ENCODE results near the gene UGT1A9.

The UGT1A9 gene

DNA sequence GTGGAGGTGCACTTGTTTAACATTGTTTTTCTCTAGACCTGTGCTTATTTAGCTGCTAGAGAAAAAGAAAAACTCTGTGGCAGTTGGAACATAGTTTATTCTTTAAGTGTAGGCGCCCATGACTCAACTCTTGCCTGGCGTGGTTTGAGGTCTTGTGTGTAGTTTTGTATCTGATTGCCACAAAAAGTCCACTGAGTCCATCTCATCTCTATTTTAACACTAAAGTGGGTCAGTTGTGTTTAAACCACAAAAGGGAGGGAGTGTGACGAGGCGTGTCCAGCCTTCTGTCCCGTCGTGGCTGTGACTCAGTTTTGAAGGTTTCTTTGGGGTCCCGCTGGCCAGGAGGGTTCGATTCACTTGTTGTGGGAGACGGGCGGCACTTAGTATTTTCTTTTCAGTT lies 15.3 kb upstream of the UGT1A9 start:
- Histone ChIP-seq H3K9me3 (ENCODE audit: control insufficient read depth, low read depth, low read length) (no peaks in the 10 kb centered on the region), H3K4me3 (ENCODE audit: low read length) (no peak overlapping the region), H3K27ac (ENCODE audit: low read length) (no peak overlapping the region), H3K36me3 (ENCODE audit: control insufficient read depth, low read depth, low read length) (no peaks in the 10 kb centered on the region), H3K27me3 (ENCODE audit: control insufficient read depth, insufficient read depth, low read length) (no peaks in the 10 kb centered on the region), H3K9ac (ENCODE audit: low read length) (no peak overlapping the region), H3K4me1 (ENCODE audit: control insufficient read depth, low read depth, low read length) (no peaks in the 10 kb centered on the region)

DNA sequence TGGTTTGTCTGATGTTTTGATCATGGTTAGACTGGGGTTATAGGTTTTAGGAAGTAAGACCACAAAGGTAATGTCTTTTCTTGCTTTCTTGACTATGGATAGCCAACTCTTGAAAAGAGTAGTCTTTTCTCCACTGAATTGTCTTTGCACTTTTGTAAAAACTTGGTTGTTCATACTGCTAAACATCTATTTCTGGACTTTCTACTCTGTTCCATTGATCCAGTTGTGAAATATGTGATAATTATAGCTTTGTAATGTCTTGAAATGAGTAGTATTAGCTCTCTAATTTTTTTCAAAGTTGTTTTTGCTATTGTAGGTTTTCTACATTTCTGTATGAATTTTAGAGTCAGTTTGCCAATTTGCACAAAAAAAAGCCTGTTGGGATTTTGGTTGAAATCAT lies 13.1 kb upstream of the UGT1A9 start:
- Histone ChIP-seq H3K4me3 (ENCODE audit: low read length) (no peak overlapping the region), H3K4me1 (ENCODE audit: control insufficient read depth, low read depth, low read length) (no peaks in the 10 kb centered on the region), H3K36me3 (ENCODE audit: control insufficient read depth, low read depth, low read length) (no peaks in the 10 kb centered on the region), H3K9ac (ENCODE audit: low read length) (no peak overlapping the region), H3K27me3 (ENCODE audit: control insufficient read depth, insufficient read depth, low read length) (no peaks in the 10 kb centered on the region), H3K9me3 (ENCODE audit: control insufficient read depth, low read depth, low read length) (no peaks in the 10 kb centered on the region), H3K27ac (ENCODE audit: low read length) (no peak overlapping the region)

DNA sequence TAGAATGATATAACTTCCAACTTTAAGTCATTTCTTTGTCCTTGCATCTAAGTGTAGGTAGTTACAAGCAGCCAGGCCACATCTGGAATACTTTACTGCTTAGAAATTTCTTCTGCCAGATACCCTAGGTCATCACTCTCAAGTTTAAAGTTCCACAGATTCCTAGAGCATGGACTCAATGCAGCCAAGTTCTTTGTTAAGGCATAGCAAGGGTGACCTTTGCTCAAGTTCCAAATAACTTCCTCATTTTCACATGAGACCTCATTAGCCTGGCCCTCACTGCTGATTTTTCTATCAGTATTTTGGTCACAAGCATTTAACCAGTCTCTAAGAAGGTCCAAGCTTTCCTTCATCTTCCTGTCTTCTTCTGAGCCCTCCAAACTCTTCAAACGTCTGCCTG lies 7.8 kb upstream of the UGT1A9 start:
- no peaks in the 10 kb centered on the region for H3K36me3 ChIP-seq (ENCODE audit: control insufficient read depth, low read depth, low read length)
- H3K9ac ChIP-seq (ENCODE audit: low read length) = no peak overlapping the region
- no peak overlapping the region for H3K27ac ChIP-seq (ENCODE audit: low read length)
- no peak overlapping the region for H3K4me3 ChIP-seq (ENCODE audit: low read length)
- no peaks in the 10 kb centered on the region for H3K9me3 ChIP-seq (ENCODE audit: control insufficient read depth, low read depth, low read length)
- H3K4me1 ChIP-seq (ENCODE audit: control insufficient read depth, low read depth, low read length) = no peaks in the 10 kb centered on the region
- H3K27me3 ChIP-seq (ENCODE audit: control insufficient read depth, insufficient read depth, low read length) = no peaks in the 10 kb centered on the region

DNA sequence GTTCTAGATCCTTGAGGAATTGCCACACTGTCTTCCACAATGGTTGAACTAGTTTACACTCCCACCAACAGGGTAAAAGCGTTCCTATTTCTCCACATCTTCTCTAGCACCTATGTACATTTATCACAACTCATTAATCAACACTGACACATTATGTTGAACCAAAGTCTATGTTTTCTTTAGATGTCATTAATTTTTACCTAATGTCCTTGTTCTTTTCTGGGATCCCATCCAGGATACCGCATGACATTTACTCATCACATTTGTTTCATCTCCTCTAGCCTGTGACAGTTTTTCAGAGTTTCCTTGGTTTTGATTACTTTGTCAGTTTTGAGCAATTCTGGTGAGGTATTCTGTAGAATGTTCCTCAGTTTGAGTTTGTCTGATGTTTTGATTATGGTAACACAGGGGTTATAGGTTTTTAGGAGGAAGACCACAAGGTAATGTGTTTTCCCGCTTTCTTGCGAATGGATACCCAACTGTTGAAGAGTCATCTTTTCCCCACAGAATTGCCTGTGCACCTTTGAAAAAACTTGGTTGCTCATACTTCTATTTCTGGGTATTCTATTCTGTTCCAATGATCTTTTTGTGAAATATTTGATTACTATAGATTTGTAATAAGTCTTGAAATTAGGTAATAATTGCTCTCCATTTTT lies 3.0 kb upstream of the UGT1A9 start:
- Histone ChIP-seq H3K36me3 (ENCODE audit: control insufficient read depth, low read depth, low read length) (no peaks in the 10 kb centered on the region), H3K4me1 (ENCODE audit: control insufficient read depth, low read depth, low read length) (no peaks in the 10 kb centered on the region), H3K4me3 (ENCODE audit: low read length) (no peak overlapping the region), H3K27me3 (ENCODE audit: control insufficient read depth, insufficient read depth, low read length) (no peaks in the 10 kb centered on the region), H3K27ac (ENCODE audit: low read length) (no peak overlapping the region), H3K9ac (ENCODE audit: low read length) (no peak overlapping the region), H3K9me3 (ENCODE audit: control insufficient read depth, low read depth, low read length) (no peaks in the 10 kb centered on the region)

DNA sequence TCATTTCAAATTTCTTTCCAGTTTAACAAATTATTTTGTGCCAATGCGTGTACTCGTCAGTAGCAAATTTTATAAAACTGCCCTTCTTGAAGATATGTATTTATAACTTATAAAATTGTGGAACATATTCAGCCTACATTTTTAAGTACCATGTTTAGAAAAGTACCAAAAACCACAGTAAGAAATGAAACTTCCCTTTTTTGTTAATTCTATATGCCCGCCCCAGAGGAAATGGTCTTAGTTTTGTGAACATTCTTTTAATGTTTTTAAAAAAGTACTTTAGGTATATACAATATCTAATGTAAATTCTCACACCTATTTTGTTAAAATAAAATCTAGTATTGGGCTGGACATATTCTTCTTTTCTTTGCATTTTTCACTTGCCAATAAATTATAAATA lies 1.2 kb downstream of the UGT1A9 start:
- no peaks in the 10 kb centered on the region for H3K9me3 ChIP-seq (ENCODE audit: control insufficient read depth, low read depth, low read length)
- H3K27me3 ChIP-seq (ENCODE audit: control insufficient read depth, insufficient read depth, low read length) = no peaks in the 10 kb centered on the region
- H3K27ac ChIP-seq (ENCODE audit: low read length) = no peak overlapping the region
- no peak overlapping the region for H3K4me3 ChIP-seq (ENCODE audit: low read length)
- no peaks in the 10 kb centered on the region for H3K36me3 ChIP-seq (ENCODE audit: control insufficient read depth, low read depth, low read length)
- peaks cover 4% of the 10 kb centered on the region for H3K4me1 ChIP-seq (ENCODE audit: control insufficient read depth, low read depth, low read length)
- no peak overlapping the region for H3K9ac ChIP-seq (ENCODE audit: low read length)

DNA sequence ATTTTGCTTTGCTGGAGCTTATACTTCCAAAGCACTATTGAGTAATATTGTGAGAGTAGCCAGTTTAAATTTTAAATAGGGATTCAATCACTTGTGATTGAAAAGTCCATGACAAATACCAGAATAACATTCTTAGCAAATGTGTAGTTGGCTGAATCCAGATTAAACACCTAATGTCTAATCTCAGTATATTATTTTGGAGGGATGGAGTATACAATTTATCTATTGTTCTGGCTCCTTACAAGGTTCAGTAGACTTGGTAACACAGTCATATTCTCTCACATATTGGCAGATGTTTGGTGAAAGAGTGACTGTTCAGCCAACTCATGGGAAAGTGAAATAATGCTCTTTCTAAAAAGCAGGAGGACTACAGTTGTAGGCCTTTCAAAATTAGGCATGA lies 2.2 kb downstream of the UGT1A9 start:
- no peaks in the 10 kb centered on the region for H3K9me3 ChIP-seq (ENCODE audit: control insufficient read depth, low read depth, low read length)
- H3K27ac ChIP-seq (ENCODE audit: low read length) = no peak overlapping the region
- H3K9ac ChIP-seq (ENCODE audit: low read length) = no peak overlapping the region

DNA sequence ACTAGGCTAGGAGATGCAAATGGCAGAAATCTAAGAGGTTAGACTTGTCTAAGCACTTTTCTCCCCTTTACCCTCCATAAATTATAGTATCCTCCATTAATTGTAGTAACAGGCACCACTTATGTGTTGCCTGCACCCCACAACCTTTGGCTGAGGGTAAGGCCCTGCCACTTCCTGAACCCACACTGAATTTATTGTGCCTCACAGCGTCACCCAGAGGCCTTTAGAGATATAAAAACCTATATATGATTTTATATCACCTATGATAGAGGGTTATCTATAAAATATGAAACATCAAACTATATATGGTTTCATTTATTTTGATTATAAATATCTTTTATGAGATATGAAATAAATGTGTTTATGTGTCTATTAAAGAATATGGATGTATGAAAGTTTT lies 2.6 kb downstream of the UGT1A9 start:
- Histone ChIP-seq H3K9me3 (ENCODE audit: control insufficient read depth, low read depth, low read length) (no peaks in the 10 kb centered on the region), H3K36me3 (ENCODE audit: control insufficient read depth, low read depth, low read length) (no peaks in the 10 kb centered on the region), H3K27me3 (ENCODE audit: control insufficient read depth, insufficient read depth, low read length) (no peaks in the 10 kb centered on the region), H3K4me3 (ENCODE audit: low read length) (no peak overlapping the region), H3K4me1 (ENCODE audit: control insufficient read depth, low read depth, low read length) (peaks cover 4% of the 10 kb centered on the region), H3K27ac (ENCODE audit: low read length) (no peak overlapping the region), H3K9ac (ENCODE audit: low read length) (no peak overlapping the region)

More for the DNA sequence above, 2.2 kb downstream of the UGT1A9 start:
- Histone ChIP-seq H3K4me3 (ENCODE audit: low read length) (no peak overlapping the region), H3K27me3 (ENCODE audit: control insufficient read depth, insufficient read depth, low read length) (no peaks in the 10 kb centered on the region), H3K4me1 (ENCODE audit: control insufficient read depth, low read depth, low read length) (peaks cover 4% of the 10 kb centered on the region), H3K36me3 (ENCODE audit: control insufficient read depth, low read depth, low read length) (no peaks in the 10 kb centered on the region)

DNA sequence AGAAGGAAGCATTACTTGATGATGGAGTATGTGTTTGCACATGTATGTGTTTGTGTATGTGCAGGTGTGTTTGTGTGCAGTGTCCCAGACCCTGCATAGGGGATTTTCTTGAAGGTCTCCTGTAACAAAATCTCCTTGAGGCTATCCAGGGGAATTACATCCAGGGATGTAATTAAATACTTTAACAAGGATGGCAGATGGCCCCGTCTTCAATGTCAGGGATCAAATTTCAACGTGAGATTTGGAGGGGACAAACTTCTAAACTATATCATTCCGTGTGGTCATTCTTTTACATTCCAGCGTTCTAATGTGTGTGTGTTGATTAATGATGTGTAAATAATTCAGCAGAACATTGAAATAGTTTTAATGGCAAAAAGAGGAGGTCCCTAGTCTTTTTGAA lies 3.3 kb downstream of the UGT1A9 start:
- no peak overlapping the region for H3K9ac ChIP-seq (ENCODE audit: low read length)

DNA sequence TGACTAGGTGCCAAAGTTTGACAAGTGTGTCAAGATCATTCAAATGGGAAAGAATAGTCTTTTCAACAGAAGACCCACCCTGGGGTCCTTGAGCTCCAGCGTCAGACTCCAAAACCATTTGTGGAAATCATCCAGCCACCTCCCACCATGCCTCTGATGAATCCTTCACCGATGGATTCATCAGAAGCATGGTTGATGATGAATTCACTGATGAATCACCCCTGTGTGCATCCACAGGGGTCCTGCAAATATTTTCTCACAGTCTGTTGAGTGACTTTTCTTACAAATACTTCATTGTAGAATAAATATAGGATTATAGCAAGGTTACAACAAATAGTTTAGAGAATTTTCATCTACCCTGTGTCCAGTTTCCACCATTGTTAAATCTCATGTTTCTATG lies 4.3 kb downstream of the UGT1A9 start:
- Histone ChIP-seq H3K4me3 (ENCODE audit: low read length) (no peak overlapping the region), H3K27ac (ENCODE audit: low read length) (no peak overlapping the region), H3K27me3 (ENCODE audit: control insufficient read depth, insufficient read depth, low read length) (no peaks in the 10 kb centered on the region), H3K4me1 (ENCODE audit: control insufficient read depth, low read depth, low read length) (peaks cover 4% of the 10 kb centered on the region), H3K36me3 (ENCODE audit: control insufficient read depth, low read depth, low read length) (no peaks in the 10 kb centered on the region), H3K9ac (ENCODE audit: low read length) (no peak overlapping the region), H3K9me3 (ENCODE audit: control insufficient read depth, low read depth, low read length) (no peaks in the 10 kb centered on the region)

More for the DNA sequence above, 3.3 kb downstream of the UGT1A9 start:
- Histone ChIP-seq H3K27ac (ENCODE audit: low read length) (no peak overlapping the region), H3K4me3 (ENCODE audit: low read length) (no peak overlapping the region), H3K36me3 (ENCODE audit: control insufficient read depth, low read depth, low read length) (no peaks in the 10 kb centered on the region), H3K4me1 (ENCODE audit: control insufficient read depth, low read depth, low read length) (peaks cover 4% of the 10 kb centered on the region), H3K9me3 (ENCODE audit: control insufficient read depth, low read depth, low read length) (no peaks in the 10 kb centered on the region), H3K27me3 (ENCODE audit: control insufficient read depth, insufficient read depth, low read length) (no peaks in the 10 kb centered on the region)

DNA sequence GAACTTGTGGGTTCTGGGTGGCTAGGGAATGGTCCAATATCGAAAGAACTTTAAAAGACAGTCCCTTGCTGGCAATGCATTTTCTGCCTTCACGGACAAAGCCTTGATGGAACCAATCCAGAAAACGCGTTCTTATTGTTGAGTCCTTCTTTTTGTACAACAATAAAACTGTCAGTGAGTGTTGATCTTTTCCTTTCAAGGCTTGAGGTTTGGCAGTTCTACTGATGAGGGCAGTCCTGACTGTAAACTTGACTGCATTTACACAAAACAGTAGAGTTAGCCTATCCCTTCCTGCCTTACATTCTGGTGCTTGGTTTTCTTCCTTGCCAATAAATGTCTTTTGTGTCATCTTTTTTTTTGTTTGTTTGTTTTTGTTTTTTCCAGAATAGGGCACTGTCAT lies 7.5 kb downstream of the UGT1A9 start:
- Histone ChIP-seq H3K4me3 (ENCODE audit: low read length) (no peak overlapping the region), H3K27me3 (ENCODE audit: control insufficient read depth, insufficient read depth, low read length) (no peaks in the 10 kb centered on the region), H3K27ac (ENCODE audit: low read length) (no peak overlapping the region), H3K9ac (ENCODE audit: low read length) (no peak overlapping the region), H3K4me1 (ENCODE audit: control insufficient read depth, low read depth, low read length) (peaks cover 4% of the 10 kb centered on the region), H3K9me3 (ENCODE audit: control insufficient read depth, low read depth, low read length) (no peaks in the 10 kb centered on the region), H3K36me3 (ENCODE audit: control insufficient read depth, low read depth, low read length) (no peaks in the 10 kb centered on the region)

DNA sequence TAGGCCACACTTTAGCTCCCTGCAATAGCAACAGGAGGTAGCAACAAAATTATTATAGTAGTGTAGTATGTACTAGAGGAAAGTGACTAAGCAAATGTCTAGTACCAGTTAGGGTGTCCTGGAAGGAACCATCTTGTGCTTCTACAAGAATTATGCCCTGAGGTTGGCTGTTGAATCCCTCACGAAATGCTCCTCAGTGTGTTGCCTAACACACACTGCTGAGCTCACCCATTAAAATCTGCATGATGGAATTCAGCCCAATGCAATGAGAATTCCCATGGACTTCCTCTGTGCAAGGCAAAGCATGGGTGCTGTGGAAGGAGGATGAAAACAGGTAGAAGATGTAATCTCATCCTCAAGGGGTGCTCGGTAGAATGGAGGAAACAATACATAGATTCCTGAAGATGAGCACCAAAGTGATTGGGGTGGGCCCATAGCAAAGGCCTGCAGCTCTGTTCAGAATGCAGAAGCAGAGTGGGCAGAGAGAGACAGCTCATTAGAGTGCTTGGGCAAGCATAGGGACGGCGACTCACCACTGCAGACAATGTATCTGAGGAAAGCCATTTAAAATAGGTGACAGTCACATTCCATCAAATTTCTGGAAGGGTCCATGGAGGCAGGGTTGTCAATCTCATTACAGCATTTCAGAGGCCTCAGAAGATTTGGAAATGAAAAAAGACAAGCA lies 8.8 kb downstream of the UGT1A9 start:
- H3K4me3 ChIP-seq (ENCODE audit: low read length) = no peak overlapping the region
- no peaks in the 10 kb centered on the region for H3K36me3 ChIP-seq (ENCODE audit: control insufficient read depth, low read depth, low read length)
- no peaks in the 10 kb centered on the region for H3K4me1 ChIP-seq (ENCODE audit: control insufficient read depth, low read depth, low read length)
- no peaks in the 10 kb centered on the region for H3K27me3 ChIP-seq (ENCODE audit: control insufficient read depth, insufficient read depth, low read length)
- H3K27ac ChIP-seq (ENCODE audit: low read length) = no peak overlapping the region
- H3K9me3 ChIP-seq (ENCODE audit: control insufficient read depth, low read depth, low read length) = no peaks in the 10 kb centered on the region
- H3K9ac ChIP-seq (ENCODE audit: low read length) = no peak overlapping the region

DNA sequence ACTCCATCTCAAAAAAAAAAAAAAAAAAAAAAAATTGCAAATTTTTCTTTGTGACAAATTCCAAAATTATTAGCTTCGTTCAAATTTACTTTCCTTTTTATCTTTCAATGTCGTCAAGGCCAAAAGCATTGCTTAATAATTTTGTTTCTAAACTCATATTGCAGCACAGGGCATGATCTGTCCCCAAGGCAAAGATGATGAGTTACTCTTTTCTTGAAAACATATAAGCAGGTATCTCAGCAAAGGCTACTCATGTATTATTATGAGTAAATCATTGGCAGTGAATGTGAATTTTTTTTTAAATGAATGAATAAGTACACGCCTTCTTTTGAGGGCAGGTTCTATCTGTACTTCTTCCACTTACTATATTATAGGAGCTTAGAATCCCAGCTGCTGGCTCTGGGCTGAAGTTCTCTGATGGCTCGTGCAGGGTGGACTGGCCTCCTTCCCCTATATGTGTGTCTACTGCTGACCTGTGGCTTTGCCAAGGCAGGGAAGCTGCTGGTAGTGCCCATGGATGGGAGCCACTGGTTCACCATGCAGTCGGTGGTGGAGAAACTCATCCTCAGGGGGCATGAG lies 9.9 kb downstream of the UGT1A9 start, which contains the start of gene UGT1A7:
TSS of gene UGT1A7 (plus strand) at position 381 of the 579 bp plus-strand sequence. CDS start at position 418, 37 bp downstream.
- H3K4me1 ChIP-seq (ENCODE audit: control insufficient read depth, low read depth, low read length) = no peaks in the 10 kb centered on the region
- H3K27ac ChIP-seq (ENCODE audit: low read length) = no peak within 1 kb of the TSS
- H3K9ac ChIP-seq (ENCODE audit: low read length) = no peak within 1 kb of the TSS
- H3K4me3 ChIP-seq (ENCODE audit: low read length) = no peak within 1 kb of the TSS
- no peaks in the 10 kb centered on the region for H3K27me3 ChIP-seq (ENCODE audit: control insufficient read depth, insufficient read depth, low read length)
- H3K9me3 ChIP-seq (ENCODE audit: control insufficient read depth, low read depth, low read length) = no peaks in the 10 kb centered on the region
- no peaks in the 10 kb centered on the region for H3K36me3 ChIP-seq (ENCODE audit: control insufficient read depth, low read depth, low read length)

All from iPS-18a (cell line).